ENCODE data around the gene JTB.

JTB gene

DNA sequence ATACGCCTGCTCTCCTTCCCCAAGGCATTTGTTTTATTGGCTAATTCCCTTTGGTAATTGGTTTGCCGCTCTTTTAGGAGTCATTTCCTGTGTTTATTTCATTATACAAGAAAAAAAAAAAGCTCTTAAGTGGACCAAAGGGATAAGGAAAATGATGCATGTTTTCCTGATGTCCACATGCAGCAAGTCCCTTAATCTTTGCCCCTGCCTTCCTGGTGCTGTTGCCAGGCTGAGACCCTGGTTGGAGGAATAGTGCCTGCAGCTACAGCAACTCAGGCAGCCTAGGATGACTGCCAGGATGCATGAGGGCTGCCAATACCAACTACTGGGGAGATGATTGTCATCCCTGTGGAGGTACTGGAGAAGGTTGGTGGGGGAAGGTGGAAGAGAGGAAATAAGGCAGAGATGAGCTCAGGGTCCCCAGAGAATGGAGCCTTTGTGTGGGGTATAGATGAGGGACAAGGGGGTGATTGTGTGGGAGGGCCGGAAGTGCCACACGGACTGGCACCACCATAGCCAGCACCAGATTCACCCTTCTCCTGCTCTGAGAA lies 48.6 kb downstream of the JTB start:
- Histone ChIP-seq H3K4me3 (ENCODE audit: low read length) (no peak overlapping the region), H3K9ac (ENCODE audit: low read length) (no peak overlapping the region), H3K9me3 (ENCODE audit: control insufficient read depth, low read length) (no peaks in the 10 kb centered on the region), H3K36me3 (ENCODE audit: control insufficient read depth, insufficient read depth, low read length, severe bottlenecking) (peaks cover 21% of the 10 kb centered on the region), H3K27me3 (replicated peaks; ENCODE audit: control insufficient read depth, insufficient read depth, low read length) (no peaks in the 10 kb centered on the region), H3K4me1 (ENCODE audit: control insufficient read depth, insufficient read depth, low read length) (peaks cover 8% of the 10 kb centered on the region)
- peak; percentile 8 for DNase-seq (ENCODE audit: low read depth)

- Histone ChIP-seq H3K9me3 (ENCODE audit: control insufficient read depth, low read length) (no peaks in the 10 kb centered on the region), H3K36me3 (ENCODE audit: control insufficient read depth, insufficient read depth, low read length, severe bottlenecking) (peaks cover 16% of the 10 kb centered on the region), H3K27me3 (replicated peaks; ENCODE audit: control insufficient read depth, insufficient read depth, low read length) (no peaks in the 10 kb centered on the region)
These were observed 49.2 kb downstream of the JTB start for GRCh38 chr1:153928245-153928644.

GRCh38 chr1:153926405-153926804 lies 51.1 kb downstream of the JTB start:
- no peak for DNase-seq (ENCODE audit: low read depth)
- Histone ChIP-seq H3K4me3 (ENCODE audit: low read length) (no peak overlapping the region), H3K9me3 (ENCODE audit: control insufficient read depth, low read length) (no peaks in the 10 kb centered on the region), H3K36me3 (ENCODE audit: control insufficient read depth, insufficient read depth, low read length, severe bottlenecking) (peaks cover 5% of the 10 kb centered on the region), H3K27me3 (replicated peaks; ENCODE audit: control insufficient read depth, insufficient read depth, low read length) (no peaks in the 10 kb centered on the region), H3K9ac (ENCODE audit: low read length) (no peak overlapping the region), H3K4me1 (ENCODE audit: control insufficient read depth, insufficient read depth, low read length) (peaks cover 16% of the 10 kb centered on the region)

More at GRCh38 chr1:153928245-153928644, 49.2 kb downstream of the JTB start:
- Histone ChIP-seq H3K4me1 (ENCODE audit: control insufficient read depth, insufficient read depth, low read length) (peaks cover 12% of the 10 kb centered on the region), H3K4me3 (ENCODE audit: low read length) (no peak overlapping the region), H3K9ac (ENCODE audit: low read length) (no peak overlapping the region)
- no peak for DNase-seq (ENCODE audit: low read depth)
